KOPT-K1 (cell line): ENCODE results near the gene TINAG.

Experiments
- H3K27ac ChIP-seq: fragments of 200-600 bp; sonication (generic); 2 replicates; pipeline ENCODE4 v1.5.1; 2016; ENCODE audit warnings: antibody characterized with exemption, mild to moderate bottlenecking, low read depth, low read length; ENCODE audit not compliant: poor library complexity, severe bottlenecking
- H3K36me3 ChIP-seq: fragments of 200-600 bp; sonication (generic); 2 replicates; pipeline ENCODE4 v1.5.1; 2017; ENCODE audit warnings: antibody characterized with exemption, mild to moderate bottlenecking, low read length, moderate library complexity; ENCODE audit not compliant: insufficient read depth
- H3K9me3 ChIP-seq: fragments of 200-600 bp; sonication (generic); 2 replicates; pipeline ENCODE4 v1.5.1; 2017; ENCODE audit warnings: antibody characterized with exemption, low read length, mild to moderate bottlenecking; ENCODE audit not compliant: insufficient read depth, poor library complexity, severe bottlenecking

Gene TINAG

GRCh38 chr6:54308289-54308985, at the start of gene TINAG:
Gene TINAG, plus strand, starts transcription at chr6:54308441. Its CDS starts 110 bp downstream, at chr6:54308551.
- no peaks in the 10 kb centered on the region for H3K9me3 ChIP-seq
- H3K36me3 ChIP-seq = no peaks in the 10 kb centered on the region
- no peak within 1 kb of the TSS for H3K27ac ChIP-seq

- no peaks in the 10 kb centered on the region for H3K36me3 ChIP-seq
- no peaks in the 10 kb centered on the region for H3K9me3 ChIP-seq
- no peak overlapping the region for H3K27ac ChIP-seq
These were observed 48.2 kb upstream of the TINAG start for GRCh38 chr6:54260025-54260424.

- Histone ChIP-seq H3K36me3 (no peaks in the 10 kb centered on the region), H3K9me3 (no peaks in the 10 kb centered on the region), H3K27ac (no peak overlapping the region)
These were observed 45.7 kb upstream of the TINAG start for GRCh38 chr6:54262499-54262898.

GRCh38 chr6:54262971-54263370, 45.3 kb upstream of the TINAG start:
- no peak overlapping the region for H3K27ac ChIP-seq

GRCh38 chr6:54264581-54265272, 43.5 kb upstream of the TINAG start:
- H3K36me3 ChIP-seq = no peaks in the 10 kb centered on the region
- no peaks in the 10 kb centered on the region for H3K9me3 ChIP-seq
- no peak overlapping the region for H3K27ac ChIP-seq

More at GRCh38 chr6:54262971-54263370, 45.3 kb upstream of the TINAG start:
- Histone ChIP-seq H3K36me3 (no peaks in the 10 kb centered on the region), H3K9me3 (no peaks in the 10 kb centered on the region)

GRCh38 chr6:54266400-54266923, 41.8 kb upstream of the TINAG start:
- Histone ChIP-seq H3K27ac (no peak overlapping the region), H3K36me3 (no peaks in the 10 kb centered on the region), H3K9me3 (no peaks in the 10 kb centered on the region)

GRCh38 chr6:54267798-54268197, 40.4 kb upstream of the TINAG start:
- no peak overlapping the region for H3K27ac ChIP-seq
- no peaks in the 10 kb centered on the region for H3K9me3 ChIP-seq
- H3K36me3 ChIP-seq = no peaks in the 10 kb centered on the region

GRCh38 chr6:54273214-54273820, 34.9 kb upstream of the TINAG start:
- Histone ChIP-seq H3K27ac (no peak overlapping the region), H3K36me3 (no peaks in the 10 kb centered on the region), H3K9me3 (no peaks in the 10 kb centered on the region)

- H3K9me3 ChIP-seq = no peaks in the 10 kb centered on the region
- no peak overlapping the region for H3K27ac ChIP-seq
- H3K36me3 ChIP-seq = no peaks in the 10 kb centered on the region
These were observed 33.9 kb upstream of the TINAG start for GRCh38 chr6:54274383-54274782.

- Histone ChIP-seq H3K9me3 (no peaks in the 10 kb centered on the region), H3K27ac (no peak overlapping the region), H3K36me3 (no peaks in the 10 kb centered on the region)
These were observed 26.1 kb upstream of the TINAG start for GRCh38 chr6:54282186-54282585.

GRCh38 chr6:54284161-54284860, 23.9 kb upstream of the TINAG start:
- Histone ChIP-seq H3K9me3 (no peaks in the 10 kb centered on the region), H3K36me3 (no peaks in the 10 kb centered on the region), H3K27ac (no peak overlapping the region)

- Histone ChIP-seq H3K27ac (no peak overlapping the region), H3K36me3 (no peaks in the 10 kb centered on the region), H3K9me3 (no peaks in the 10 kb centered on the region)
These were observed 22.6 kb upstream of the TINAG start for GRCh38 chr6:54285595-54285994.

- Histone ChIP-seq H3K27ac (no peak overlapping the region), H3K9me3 (no peaks in the 10 kb centered on the region)
These were observed 22.1 kb upstream of the TINAG start for GRCh38 chr6:54286141-54286540.

GRCh38 chr6:54288474-54288873, 19.8 kb upstream of the TINAG start:
- Histone ChIP-seq H3K27ac (no peak overlapping the region), H3K36me3 (no peaks in the 10 kb centered on the region), H3K9me3 (no peaks in the 10 kb centered on the region)

More at GRCh38 chr6:54286141-54286540, 22.1 kb upstream of the TINAG start:
- H3K36me3 ChIP-seq = no peaks in the 10 kb centered on the region

- no peak overlapping the region for H3K27ac ChIP-seq
- no peaks in the 10 kb centered on the region for H3K36me3 ChIP-seq
- no peaks in the 10 kb centered on the region for H3K9me3 ChIP-seq
These were observed 18.8 kb upstream of the TINAG start for GRCh38 chr6:54289426-54289825.
